Endothelial cell (in vitro differentiated cells): ENCODE measurements around the gene COL19A1. TPM values are rescaled to one million over a fixed set of nuclear protein-coding genes. Genes with fewer than 3 reads are reported as not detected.
A peak's percentile ranks its signal among the peaks of the same experiment; 100 is the strongest.

Source experiments
- DNase-seq: peaks from one replicate; pipeline ENCODE4 v3.0.0; 2021; ENCODE audit warnings: low spot score
- H3K27ac Mint-ChIP-seq: one replicate; pipeline ENCODE4 v1.8.0; 2021; ENCODE audit warnings: mixed read lengths, inconsistent platforms; ENCODE audit not compliant: unreplicated experiment
- H3K27me3 Mint-ChIP-seq: one replicate; pipeline ENCODE4 v1.8.0; 2021; ENCODE audit warnings: mild to moderate bottlenecking, moderate library complexity, mixed read lengths, inconsistent platforms; ENCODE audit not compliant: unreplicated experiment
- H3K36me3 Mint-ChIP-seq: one replicate; pipeline ENCODE4 v1.8.0; 2021; ENCODE audit warnings: mild to moderate bottlenecking, low read depth, mixed read lengths, inconsistent platforms; ENCODE audit not compliant: unreplicated experiment
- H3K4me1 Mint-ChIP-seq: one replicate; pipeline ENCODE4 v1.8.0; 2021; ENCODE audit warnings: mild to moderate bottlenecking, mixed read lengths, inconsistent platforms; ENCODE audit not compliant: unreplicated experiment
- H3K4me3 Mint-ChIP-seq: one replicate; pipeline ENCODE4 v1.8.0; 2021; ENCODE audit warnings: mild to moderate bottlenecking, mixed read lengths, inconsistent platforms; ENCODE audit not compliant: unreplicated experiment
- H3K9me3 Mint-ChIP-seq: one replicate; pipeline ENCODE4 v1.8.0; 2021; ENCODE audit warnings: mixed read lengths, inconsistent platforms; ENCODE audit not compliant: unreplicated experiment
- CTCF ChIP-seq: fragments of 200-600 bp; sonication (generic); IDR thresholded peaks from one replicate; pipeline ENCODE4 v1.5.0; 2021; ENCODE audit warnings: antibody characterized with exemption; ENCODE audit not compliant: unreplicated experiment
- total RNA-seq: library from RNA; stranded (reverse); fragmentation: NEBNext Ultra II Directional; extraction: Animal tissue kit (Norgen Biotek cat#: 25700); gene quantifications from one replicate; pipeline ENCODE4 v1.2.1, GENCODE V29; 2021; ENCODE audit not compliant: unreplicated experiment

COL19A1 gene
- total RNA-seq, 1 donor from 2014 or later, result 0.33 TPM

- H3K4me1 Mint-ChIP-seq, result peaks cover 3% of the 10 kb centered on the region
- TF ChIP-seq CTCF, result no peak
- no peak overlapping the region for H3K27ac Mint-ChIP-seq
These were observed 33.8 kb upstream of the COL19A1 start for GRCh38 chr6:69832558-69832957.

GRCh38 chr6:69835414-69836179 is 30.8 kb upstream of the COL19A1 start:
- Mint-ChIP-seq H3K27ac (no peak overlapping the region), H3K36me3 (no peaks in the 10 kb centered on the region), H3K27me3 (no peaks in the 10 kb centered on the region), H3K9me3 (no peaks in the 10 kb centered on the region), H3K4me1 (no peaks in the 10 kb centered on the region), H3K4me3 (no peak overlapping the region)
- TF ChIP-seq CTCF, result peak; percentile 70
- peak; percentile 28 for DNase-seq

More at GRCh38 chr6:69832558-69832957, 33.8 kb upstream of the COL19A1 start:
- DNase-seq, result no peak
- H3K9me3 Mint-ChIP-seq, result no peaks in the 10 kb centered on the region
- no peaks in the 10 kb centered on the region for H3K36me3 Mint-ChIP-seq
- H3K27me3 Mint-ChIP-seq, result no peaks in the 10 kb centered on the region
- no peak overlapping the region for H3K4me3 Mint-ChIP-seq

GRCh38 chr6:69841862-69842261 is 24.5 kb upstream of the COL19A1 start:
- no peak for DNase-seq
- TF ChIP-seq CTCF, result no peak
- Mint-ChIP-seq H3K36me3 (no peaks in the 10 kb centered on the region), H3K9me3 (no peaks in the 10 kb centered on the region), H3K4me3 (no peak overlapping the region), H3K27me3 (no peaks in the 10 kb centered on the region), H3K4me1 (no peaks in the 10 kb centered on the region), H3K27ac (no peak overlapping the region)

- H3K4me3 Mint-ChIP-seq, result no peak overlapping the region
- no peaks in the 10 kb centered on the region for H3K4me1 Mint-ChIP-seq
- H3K36me3 Mint-ChIP-seq, result no peaks in the 10 kb centered on the region
- no peak overlapping the region for H3K27ac Mint-ChIP-seq
- no peaks in the 10 kb centered on the region for H3K27me3 Mint-ChIP-seq
- no peaks in the 10 kb centered on the region for H3K9me3 Mint-ChIP-seq
- no peak for TF ChIP-seq CTCF
- DNase-seq, result no peak
These were observed 23.2 kb upstream of the COL19A1 start for GRCh38 chr6:69843189-69843588.

GRCh38 chr6:69846312-69846711 is 20.0 kb upstream of the COL19A1 start:
- Mint-ChIP-seq H3K4me3 (no peak overlapping the region), H3K27me3 (no peaks in the 10 kb centered on the region), H3K4me1 (no peaks in the 10 kb centered on the region), H3K9me3 (no peaks in the 10 kb centered on the region), H3K27ac (no peak overlapping the region), H3K36me3 (no peaks in the 10 kb centered on the region)
- no peak for TF ChIP-seq CTCF
- DNase-seq, result no peak
